Nephron progenitor cell (in vitro differentiated cells): ENCODE measurements around the gene FAIM2.

Experiments
- DNase-seq: peaks from one replicate; pipeline ENCODE4 v3.0.0; 2021
- H3K27ac Mint-ChIP-seq: 2 replicates; pipeline ENCODE4 v1.8.0; 2021; ENCODE audit warnings: mild to moderate bottlenecking, moderate library complexity, mixed read lengths
- H3K27me3 Mint-ChIP-seq: 2 replicates; pipeline ENCODE4 v1.8.0; 2021; ENCODE audit warnings: mild to moderate bottlenecking, low read depth, mixed read lengths; ENCODE audit not compliant: poor library complexity
- H3K36me3 Mint-ChIP-seq: 2 replicates; pipeline ENCODE4 v1.8.0; 2021; ENCODE audit warnings: low read depth, mixed read lengths
- H3K4me1 Mint-ChIP-seq: 2 replicates; pipeline ENCODE4 v1.8.0; 2021; ENCODE audit warnings: mixed read lengths
- H3K4me3 Mint-ChIP-seq: 2 replicates; pipeline ENCODE4 v1.8.0; 2021; ENCODE audit warnings: mild to moderate bottlenecking, moderate library complexity, mixed read lengths
- H3K9me3 Mint-ChIP-seq: 2 replicates; pipeline ENCODE4 v1.8.0; 2021; ENCODE audit warnings: mild to moderate bottlenecking, moderate library complexity, mixed read lengths
- TF ChIP-seq, protein P1 (sequence below): fragments of 200-600 bp; sonication (generic); IDR thresholded peaks from 2 replicates; pipeline ENCODE4 v1.5.0; 2021; ENCODE audit warnings: antibody characterized with exemption

FAIM2 gene

DNA sequence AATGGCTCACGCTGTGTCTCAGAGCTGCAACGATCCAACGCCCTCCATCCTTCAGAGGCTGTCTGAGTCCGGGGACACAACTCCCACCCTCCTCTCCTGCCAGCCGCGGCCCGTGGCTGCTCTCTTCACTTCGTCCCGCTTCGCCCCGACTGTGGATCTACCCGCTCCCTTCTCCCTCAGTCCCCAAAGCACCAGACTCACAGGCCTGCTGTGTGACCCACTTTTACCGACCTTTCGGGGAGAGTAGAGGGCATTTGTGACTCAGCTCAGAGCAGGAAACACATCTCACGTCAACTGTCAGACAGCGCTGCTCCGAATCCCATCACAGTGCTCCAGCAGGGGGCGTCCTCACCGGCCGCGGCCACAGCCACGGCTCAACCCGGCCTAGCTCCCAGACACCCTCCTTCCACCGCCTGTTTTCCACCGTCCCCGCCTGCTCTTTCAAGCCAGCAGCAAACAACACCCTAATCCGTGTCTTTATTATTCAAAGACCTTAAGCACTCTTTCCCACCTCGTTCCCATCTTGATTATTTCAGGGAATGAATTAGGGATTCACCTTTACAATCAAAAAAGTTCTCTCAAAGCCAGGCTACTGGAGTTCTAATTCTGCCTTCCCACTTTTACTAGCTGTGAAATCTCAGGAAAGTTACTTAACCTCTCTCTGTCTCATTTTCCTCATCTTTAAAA lies 41.8 kb upstream of the FAIM2 start:
- H3K27me3 Mint-ChIP-seq = peaks cover 27% of the 10 kb centered on the region
- TF ChIP-seq, protein P1, sequence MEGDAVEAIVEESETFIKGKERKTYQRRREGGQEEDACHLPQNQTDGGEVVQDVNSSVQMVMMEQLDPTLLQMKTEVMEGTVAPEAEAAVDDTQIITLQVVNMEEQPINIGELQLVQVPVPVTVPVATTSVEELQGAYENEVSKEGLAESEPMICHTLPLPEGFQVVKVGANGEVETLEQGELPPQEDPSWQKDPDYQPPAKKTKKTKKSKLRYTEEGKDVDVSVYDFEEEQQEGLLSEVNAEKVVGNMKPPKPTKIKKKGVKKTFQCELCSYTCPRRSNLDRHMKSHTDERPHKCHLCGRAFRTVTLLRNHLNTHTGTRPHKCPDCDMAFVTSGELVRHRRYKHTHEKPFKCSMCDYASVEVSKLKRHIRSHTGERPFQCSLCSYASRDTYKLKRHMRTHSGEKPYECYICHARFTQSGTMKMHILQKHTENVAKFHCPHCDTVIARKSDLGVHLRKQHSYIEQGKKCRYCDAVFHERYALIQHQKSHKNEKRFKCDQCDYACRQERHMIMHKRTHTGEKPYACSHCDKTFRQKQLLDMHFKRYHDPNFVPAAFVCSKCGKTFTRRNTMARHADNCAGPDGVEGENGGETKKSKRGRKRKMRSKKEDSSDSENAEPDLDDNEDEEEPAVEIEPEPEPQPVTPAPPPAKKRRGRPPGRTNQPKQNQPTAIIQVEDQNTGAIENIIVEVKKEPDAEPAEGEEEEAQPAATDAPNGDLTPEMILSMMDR = peak; percentile 83
- DNase-seq = peak; percentile 90
- peaks cover 47% of the 10 kb centered on the region for H3K4me1 Mint-ChIP-seq
- H3K27ac Mint-ChIP-seq = no peak overlapping the region
- H3K36me3 Mint-ChIP-seq = no peaks in the 10 kb centered on the region
- peak overlapping the region; percentile 86 for H3K4me3 Mint-ChIP-seq
- no peaks in the 10 kb centered on the region for H3K9me3 Mint-ChIP-seq

DNA sequence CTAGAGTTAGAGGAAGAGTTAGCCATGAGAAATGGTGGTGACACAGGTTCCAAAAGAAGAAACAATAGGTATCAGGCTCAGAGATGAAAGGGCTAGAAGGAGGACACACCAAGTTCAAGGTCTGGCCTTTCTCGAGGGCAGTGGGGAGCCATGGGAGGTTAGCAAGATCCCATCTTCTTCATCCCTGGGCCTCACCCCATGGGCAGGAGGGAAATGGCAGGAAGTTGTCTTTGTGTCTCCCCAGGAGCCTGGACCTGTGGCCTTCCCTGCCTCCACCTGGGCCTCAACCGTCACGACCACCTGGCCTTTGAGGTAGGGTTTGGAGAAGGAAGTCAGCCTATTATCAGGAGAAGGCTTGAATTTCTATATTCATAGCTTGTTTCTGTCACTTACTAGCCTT lies 41.0 kb upstream of the FAIM2 start:
- Mint-ChIP-seq H3K27me3 (peaks cover 30% of the 10 kb centered on the region), H3K4me1 (peaks cover 41% of the 10 kb centered on the region), H3K4me3 (no peak overlapping the region), H3K36me3 (no peaks in the 10 kb centered on the region), H3K9me3 (no peaks in the 10 kb centered on the region), H3K27ac (no peak overlapping the region)
- no peak for DNase-seq
- TF ChIP-seq, protein P1 = no peak

DNA sequence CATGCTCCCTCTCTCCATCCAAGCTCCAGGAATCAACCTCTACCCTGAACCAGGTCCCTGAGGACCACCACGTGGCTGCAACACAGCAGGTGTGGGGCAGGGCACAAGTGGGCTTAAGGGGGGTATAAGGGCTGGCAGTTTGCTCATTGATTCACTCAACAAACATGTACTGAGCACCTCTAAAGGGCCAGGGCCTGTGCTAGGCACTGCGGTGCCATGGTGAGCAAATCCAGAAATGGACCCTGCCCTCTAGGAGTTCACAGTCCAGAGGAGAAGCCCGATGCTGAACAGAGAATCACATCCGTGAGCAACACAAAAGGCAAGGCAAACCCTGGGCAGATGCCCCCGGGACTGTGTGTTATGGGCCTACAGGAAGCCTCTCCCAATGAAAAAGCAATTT lies 40.3 kb upstream of the FAIM2 start:
- Mint-ChIP-seq H3K27me3 (peaks cover 32% of the 10 kb centered on the region), H3K27ac (no peak overlapping the region), H3K4me1 (peaks cover 41% of the 10 kb centered on the region), H3K36me3 (no peaks in the 10 kb centered on the region), H3K4me3 (no peak overlapping the region), H3K9me3 (no peaks in the 10 kb centered on the region)
- TF ChIP-seq, protein P1 = no peak
- DNase-seq = no peak

DNA sequence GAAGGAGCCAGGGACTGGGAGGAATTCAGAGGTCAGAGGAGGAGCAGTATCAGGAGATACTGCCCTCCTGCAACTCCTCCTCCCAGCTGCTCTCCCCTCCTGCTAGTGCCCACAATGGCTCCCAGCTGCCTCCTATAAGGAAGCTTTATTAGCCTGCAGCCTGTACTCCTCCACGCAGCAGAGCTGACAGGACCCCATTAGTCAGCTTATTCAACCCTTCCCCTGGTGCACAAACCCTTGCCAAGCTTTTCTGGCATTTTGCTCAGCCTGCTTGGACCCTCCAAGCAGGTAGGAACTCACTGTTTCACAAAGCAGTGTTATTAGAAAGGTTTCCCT lies 39.9 kb upstream of the FAIM2 start:
- DNase-seq = no peak
- Mint-ChIP-seq H3K27ac (no peak overlapping the region), H3K4me3 (no peak overlapping the region), H3K9me3 (no peaks in the 10 kb centered on the region), H3K4me1 (peaks cover 41% of the 10 kb centered on the region), H3K36me3 (no peaks in the 10 kb centered on the region), H3K27me3 (peaks cover 32% of the 10 kb centered on the region)
- TF ChIP-seq, protein P1 = no peak

DNA sequence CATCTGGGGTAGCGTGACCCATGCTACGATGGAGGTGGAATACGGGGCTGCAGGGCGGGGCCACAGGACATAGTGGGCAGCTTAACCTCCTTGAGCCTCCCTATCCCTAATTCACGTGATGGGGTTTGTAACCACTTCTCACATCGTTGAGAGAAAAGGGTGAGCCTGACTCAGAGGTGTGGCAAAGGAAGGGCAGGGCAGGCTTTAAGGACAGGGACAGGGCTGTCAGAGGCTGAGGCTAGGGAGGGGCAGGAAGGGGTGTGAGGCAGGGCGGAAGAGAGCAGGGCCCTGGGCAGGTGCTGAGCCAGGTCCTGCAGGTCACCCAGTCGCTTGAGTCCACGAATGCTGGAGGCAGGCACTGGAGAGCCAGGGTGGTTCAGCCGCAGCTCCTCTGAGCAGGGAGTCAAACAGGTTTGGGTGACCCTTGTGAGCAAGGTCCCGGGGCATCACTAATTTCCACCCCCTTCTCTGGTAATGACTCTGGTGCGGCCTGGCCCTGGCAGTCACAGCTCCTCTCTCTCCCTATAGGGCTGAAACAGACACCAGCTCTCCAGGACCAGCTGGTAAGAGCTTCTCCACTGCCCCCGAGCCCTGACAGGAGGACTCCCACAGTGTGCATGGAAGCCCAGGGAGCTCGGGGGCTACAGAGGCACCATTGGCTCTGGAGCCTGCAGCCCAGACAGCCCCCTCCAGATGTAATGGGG lies 39.4 kb upstream of the FAIM2 start:
- no peak overlapping the region for H3K27ac Mint-ChIP-seq

More for the DNA sequence above, 39.4 kb upstream of the FAIM2 start:
- Mint-ChIP-seq H3K27me3 (peaks cover 31% of the 10 kb centered on the region), H3K9me3 (no peaks in the 10 kb centered on the region), H3K36me3 (no peaks in the 10 kb centered on the region), H3K4me3 (no peak overlapping the region), H3K4me1 (peaks cover 41% of the 10 kb centered on the region)
- DNase-seq = no peak
- TF ChIP-seq, protein P1 = no peak
